Naive B cell (primary cell): ENCODE measurements around the gene HACD1. TPM values are rescaled to one million over a fixed set of nuclear protein-coding genes. Genes with fewer than 3 reads are reported as not detected.

ENCODE experiments used
- ATAC-seq, 2 donors: fragments of 150-1000 bp; cut with Tn5 transposase; 2 replicates each; pipeline ENCODE4 v1.10.0; 2021; ENCODE audit warnings: low read depth in 2 of 2, mild to moderate bottlenecking in 2 of 2, moderate library complexity in 2 of 2
- DNase-seq: peaks from one replicate; pipeline ENCODE4 v3.0.0; 2022
- H3K27ac Mint-ChIP-seq, 6 donors: one replicate each; pipeline ENCODE4 v1.8.0; 2020 to 2022; ENCODE audit warnings: mild to moderate bottlenecking in 6 of 6, mixed read lengths in 6 of 6, moderate library complexity in 5 of 6, inconsistent platforms in 2 of 6
- H3K27me3 Mint-ChIP-seq, 3 donors: one replicate each; pipeline ENCODE4 v1.8.0; 2021 to 2022; ENCODE audit warnings: mixed read lengths in 3 of 3, mild to moderate bottlenecking in 1 of 3
- H3K36me3 Mint-ChIP-seq, 2 donors: one replicate each; pipeline ENCODE4 v1.8.0; 2020 to 2022; ENCODE audit warnings: mixed read lengths in 2 of 2, inconsistent platforms in 1 of 2, mild to moderate bottlenecking in 1 of 2
- H3K4me1 Mint-ChIP-seq, 3 donors: one replicate each; pipeline ENCODE4 v1.8.0; 2020 to 2022; ENCODE audit warnings: mixed read lengths in 3 of 3, inconsistent platforms in 1 of 3, mild to moderate bottlenecking in 1 of 3, moderate library complexity in 1 of 3
- H3K4me3 Mint-ChIP-seq, 8 donors: one replicate each; pipeline ENCODE4 v1.8.0; 2020 to 2022; ENCODE audit warnings: mild to moderate bottlenecking in 8 of 8, mixed read lengths in 8 of 8, moderate library complexity in 8 of 8, inconsistent platforms in 2 of 8
- H3K9me3 Mint-ChIP-seq, 7 donors: one replicate each; pipeline ENCODE4 v1.8.0; 2020 to 2022; ENCODE audit warnings: mixed read lengths in 7 of 7, mild to moderate bottlenecking in 5 of 7, inconsistent platforms in 2 of 7, moderate library complexity in 1 of 7
- polyA plus RNA-seq, 6 donors: library from polyadenylated mRNA; unstranded; fragments of 300-500 nt; fragmentation: Illumina TruSeq; gene quantifications; one replicate each; pipeline ENCODE4 v1.2.3, GENCODE V29; 2021; ENCODE audit warnings: low read depth in 6 of 6

HACD1 gene
- polyA plus RNA-seq: under 1 TPM in 2 of 6 donors, not detected in 4; 0.43 to 0.44 TPM

DNA sequence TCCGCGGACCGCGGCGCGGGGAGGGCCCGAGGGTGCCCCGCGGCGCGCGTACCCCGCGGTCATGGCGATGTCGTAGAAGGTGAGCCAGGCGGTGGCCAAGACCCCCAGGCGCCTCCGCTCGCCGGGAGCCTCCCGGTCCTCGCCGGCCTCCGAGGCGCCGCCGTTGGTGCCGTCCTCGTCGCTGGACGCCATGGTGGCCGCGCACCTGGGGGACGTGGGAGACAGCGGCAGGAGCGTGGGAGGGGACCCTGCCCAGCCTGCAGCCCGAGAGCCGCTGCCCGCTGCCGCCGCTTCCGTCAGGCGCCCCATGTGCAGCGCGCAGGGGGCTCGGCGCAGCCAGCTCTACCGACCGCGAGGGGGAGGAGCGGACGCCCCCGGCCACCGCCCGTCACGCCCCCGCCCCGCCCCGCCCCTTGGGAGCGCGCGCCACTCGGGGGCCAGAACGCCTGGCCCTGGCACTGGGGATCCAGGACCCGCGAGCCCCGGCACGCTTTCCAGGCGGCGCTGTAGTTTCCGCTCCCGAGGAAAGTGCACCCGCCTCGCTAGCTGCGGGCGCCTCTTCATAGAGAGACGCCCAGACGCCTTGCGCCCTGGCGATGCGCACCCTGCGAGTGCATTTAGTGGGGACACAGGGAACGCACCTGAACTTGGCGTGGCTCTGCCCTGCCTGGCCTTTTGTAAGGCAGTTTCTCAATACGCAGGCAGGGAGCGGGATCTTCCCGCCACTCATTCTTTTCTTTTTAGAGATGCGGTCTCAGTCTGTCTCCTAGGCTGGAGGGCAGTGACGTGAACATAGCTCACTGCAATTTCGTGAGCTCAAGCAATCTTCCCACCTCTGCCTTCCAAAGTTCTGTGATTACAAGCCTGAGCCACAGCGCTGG is at the start of gene HACD1:
HACD1 (minus strand) TSS at position 344 of the 881 bp plus-strand sequence; CDS start at position 309, 35 bp downstream.
- Mint-ChIP-seq H3K27me3 (peaks cover 14 to 30% (median 14%) of the 10 kb centered on the region in 3 donors), H3K9me3 (no peaks in the 10 kb centered on the region), H3K4me3 (peak within 1 kb of the TSS; percentile 79 to 94 (median 91)), H3K27ac (peak within 1 kb of the TSS in 1 of 6 donors; percentile 61), H3K36me3 (no peaks in the 10 kb centered on the region), H3K4me1 (peaks cover 5 to 13% (median 9%) of the 10 kb centered on the region in 3 donors)
- DNase-seq: peak; percentile 20
- ATAC-seq: peak; percentile 70 to 73

- H3K27me3 Mint-ChIP-seq: no peaks in the 10 kb centered on the region
- DNase-seq: no peak
- no peak overlapping the region for H3K4me3 Mint-ChIP-seq
- peaks cover 34 to 58% (median 37%) of the 10 kb centered on the region in 3 donors for H3K4me1 Mint-ChIP-seq
- H3K36me3 Mint-ChIP-seq: peaks cover 11 to 15% of the 10 kb centered on the region in 2 donors
- no peaks in the 10 kb centered on the region for H3K9me3 Mint-ChIP-seq
- ATAC-seq: no peak
- no peak overlapping the region for H3K27ac Mint-ChIP-seq
Observed at GRCh38 chr10:17665747-17666146, 48.6 kb upstream of the HACD1 start.

DNA sequence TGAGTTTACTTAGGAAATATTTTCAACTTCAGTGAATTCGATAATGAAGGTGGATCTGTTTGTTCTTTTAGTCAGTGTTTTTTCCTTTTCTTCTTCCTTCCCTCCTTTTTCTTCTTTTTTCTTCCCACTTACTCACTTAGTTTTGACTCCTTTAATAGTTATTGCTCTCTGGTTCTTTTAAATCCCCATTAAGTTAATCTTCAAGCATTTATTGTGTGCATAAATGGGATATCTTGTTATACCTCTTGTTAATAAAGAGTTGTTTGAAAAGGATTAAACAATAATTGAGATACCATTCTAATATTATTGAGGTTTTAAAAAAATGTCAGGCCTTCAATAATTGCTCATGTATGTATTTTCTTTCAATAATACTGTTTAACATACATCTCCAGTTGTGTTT is 46.3 kb upstream of the HACD1 start:
- Mint-ChIP-seq H3K27me3 (no peaks in the 10 kb centered on the region), H3K9me3 (peaks cover 0 to 3% (median 0%) of the 10 kb centered on the region in 7 donors), H3K36me3 (peaks cover 11 to 15% of the 10 kb centered on the region in 2 donors), H3K27ac (peak overlapping the region in 3 of 6 donors; percentile 2 to 79 (median 44)), H3K4me1 (peaks cover 16 to 42% (median 24%) of the 10 kb centered on the region in 3 donors), H3K4me3 (no peak overlapping the region)
- ATAC-seq: no peak
- no peak for DNase-seq

- Mint-ChIP-seq H3K27ac (peak overlapping the region in 1 of 6 donors; percentile 41), H3K36me3 (peaks cover 11 to 17% of the 10 kb centered on the region in 2 donors)
Observed at GRCh38 chr10:17662193-17663138, 45.3 kb upstream of the HACD1 start.

DNA sequence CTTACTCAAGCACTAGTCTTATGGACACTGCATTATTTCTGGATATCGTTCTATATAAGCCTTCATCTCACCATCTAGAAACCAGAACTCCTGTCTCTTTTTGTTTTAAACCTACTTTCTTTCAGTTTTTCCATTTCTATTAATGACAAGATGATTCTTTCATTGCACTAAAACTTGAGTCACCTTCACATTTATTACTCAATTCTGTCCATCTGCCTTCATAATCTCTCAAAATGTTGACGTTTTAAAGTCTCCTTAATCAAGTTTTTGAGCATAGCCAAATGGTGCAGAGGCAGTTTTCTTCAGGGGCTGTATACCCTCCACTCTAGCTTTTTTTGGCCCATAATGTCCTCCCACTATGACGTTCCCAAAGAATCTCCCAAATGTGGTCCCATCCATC is 44.3 kb upstream of the HACD1 start:
- no peak overlapping the region for H3K4me3 Mint-ChIP-seq
- ATAC-seq (no peak), DNase-seq (no peak)
- peaks cover 11 to 24% of the 10 kb centered on the region in 2 donors for H3K36me3 Mint-ChIP-seq
- peaks cover 0 to 4% (median 0%) of the 10 kb centered on the region in 7 donors for H3K9me3 Mint-ChIP-seq
- no peaks in the 10 kb centered on the region for H3K27me3 Mint-ChIP-seq
- peak overlapping the region in 1 of 6 donors; percentile 53 for H3K27ac Mint-ChIP-seq
- H3K4me1 Mint-ChIP-seq: peaks cover 19 to 47% (median 28%) of the 10 kb centered on the region in 3 donors

More at GRCh38 chr10:17662193-17663138, 45.3 kb upstream of the HACD1 start:
- Mint-ChIP-seq H3K4me1 (peaks cover 16 to 40% (median 20%) of the 10 kb centered on the region in 3 donors), H3K27me3 (no peaks in the 10 kb centered on the region), H3K4me3 (no peak overlapping the region), H3K9me3 (peaks cover 0 to 4% (median 0%) of the 10 kb centered on the region in 7 donors)
- DNase-seq (no peak), ATAC-seq (no peak)

GRCh38 chr10:17660921-17661320 is 43.7 kb upstream of the HACD1 start:
- no peak overlapping the region for H3K27ac Mint-ChIP-seq
- H3K27me3 Mint-ChIP-seq: no peaks in the 10 kb centered on the region
- H3K36me3 Mint-ChIP-seq: peaks cover 11 to 24% of the 10 kb centered on the region in 2 donors
- peaks cover 0 to 4% (median 0%) of the 10 kb centered on the region in 7 donors for H3K9me3 Mint-ChIP-seq
- ATAC-seq (no peak), DNase-seq (no peak)
- no peak overlapping the region for H3K4me3 Mint-ChIP-seq
- H3K4me1 Mint-ChIP-seq: peaks cover 19 to 50% (median 33%) of the 10 kb centered on the region in 3 donors

DNA sequence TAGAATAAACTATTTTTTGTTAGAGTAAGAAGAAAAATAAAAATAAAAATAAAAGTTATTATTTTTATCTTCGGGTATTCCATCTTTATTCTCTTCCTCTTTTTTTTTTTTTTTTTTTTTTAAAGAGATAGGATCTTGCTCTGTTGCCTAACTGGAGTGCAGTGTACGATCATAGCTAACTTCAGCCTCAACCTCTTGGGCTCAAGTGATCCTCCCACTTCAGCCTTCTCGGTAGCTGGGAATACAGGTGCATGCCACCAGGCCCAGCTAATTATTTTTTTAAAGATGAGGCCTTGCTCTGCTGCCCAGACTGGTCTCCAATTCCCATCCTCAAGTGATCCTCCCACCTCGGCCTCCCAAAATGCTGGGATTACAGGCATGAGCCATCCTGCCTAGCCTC is 42.2 kb upstream of the HACD1 start:
- DNase-seq (no peak), ATAC-seq (no peak)
- Mint-ChIP-seq H3K4me3 (no peak overlapping the region), H3K4me1 (peaks cover 25 to 62% (median 49%) of the 10 kb centered on the region in 3 donors), H3K36me3 (peaks cover 11 to 24% of the 10 kb centered on the region in 2 donors), H3K9me3 (peaks cover 0 to 4% (median 0%) of the 10 kb centered on the region in 7 donors), H3K27me3 (no peaks in the 10 kb centered on the region), H3K27ac (no peak overlapping the region)

- Mint-ChIP-seq H3K9me3 (peaks cover 2 to 14% (median 7%) of the 10 kb centered on the region in 7 donors), H3K27me3 (no peaks in the 10 kb centered on the region), H3K36me3 (peaks cover 6 to 32% of the 10 kb centered on the region in 2 donors), H3K27ac (peak overlapping the region in 3 of 6 donors; percentile 38 to 64 (median 42)), H3K4me3 (no peak overlapping the region), H3K4me1 (peaks cover 25 to 51% (median 48%) of the 10 kb centered on the region in 3 donors)
- no peak for DNase-seq
- no peak for ATAC-seq
Observed at GRCh38 chr10:17657103-17657500, 39.9 kb upstream of the HACD1 start.

- H3K4me1 Mint-ChIP-seq: peaks cover 29 to 55% (median 51%) of the 10 kb centered on the region in 3 donors
- H3K27me3 Mint-ChIP-seq: no peaks in the 10 kb centered on the region
- ATAC-seq (peak; percentile 90 to 91), DNase-seq (peak; percentile 40)
- peaks cover 0 to 21% of the 10 kb centered on the region in 2 donors for H3K36me3 Mint-ChIP-seq
- peak overlapping the region in 3 of 8 donors; percentile 16 to 56 (median 34) for H3K4me3 Mint-ChIP-seq
- peak overlapping the region; percentile 63 to 97 (median 74) for H3K27ac Mint-ChIP-seq
- peaks cover 2 to 14% (median 7%) of the 10 kb centered on the region in 7 donors for H3K9me3 Mint-ChIP-seq
Observed at GRCh38 chr10:17655567-17656146, 38.5 kb upstream of the HACD1 start.

DNA sequence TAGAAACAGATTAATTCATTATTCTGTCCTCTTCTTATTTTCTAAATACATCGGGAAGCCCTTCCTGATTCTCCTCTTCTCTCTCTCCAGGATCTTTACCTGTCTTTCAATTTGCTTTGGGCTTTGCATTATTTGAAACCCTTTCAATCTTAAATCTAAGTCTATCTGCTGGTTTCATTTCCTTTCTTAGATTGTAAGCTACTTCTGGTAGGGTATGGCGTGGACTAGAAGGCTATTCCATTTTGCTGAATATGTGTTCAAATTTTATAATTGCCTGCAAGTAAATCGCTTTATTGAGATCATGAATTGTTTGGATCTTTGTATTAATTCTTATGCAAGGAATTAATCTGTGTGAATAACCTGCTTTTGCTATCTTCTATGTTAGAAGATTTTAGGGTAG is 37.8 kb upstream of the HACD1 start:
- peak; percentile 53 to 61 for ATAC-seq
- Mint-ChIP-seq H3K36me3 (peaks cover 0 to 27% of the 10 kb centered on the region in 2 donors), H3K27ac (peak overlapping the region; percentile 5 to 88 (median 47)), H3K4me3 (peak overlapping the region in 4 of 8 donors; percentile 0 to 41 (median 18)), H3K4me1 (peaks cover 29 to 55% (median 51%) of the 10 kb centered on the region in 3 donors), H3K27me3 (no peaks in the 10 kb centered on the region), H3K9me3 (peaks cover 2 to 14% (median 7%) of the 10 kb centered on the region in 7 donors)
- DNase-seq: no peak

GRCh38 chr10:17652585-17652984 is 35.4 kb upstream of the HACD1 start:
- no peaks in the 10 kb centered on the region for H3K27me3 Mint-ChIP-seq
- peaks cover 38 to 61% (median 53%) of the 10 kb centered on the region in 3 donors for H3K4me1 Mint-ChIP-seq
- ATAC-seq (no peak), DNase-seq (no peak)
- H3K4me3 Mint-ChIP-seq: no peak overlapping the region
- H3K27ac Mint-ChIP-seq: peak overlapping the region in 1 of 6 donors; percentile 22
- H3K9me3 Mint-ChIP-seq: peaks cover 2 to 13% (median 7%) of the 10 kb centered on the region in 7 donors
- peaks cover 0 to 39% of the 10 kb centered on the region in 2 donors for H3K36me3 Mint-ChIP-seq

- H3K27me3 Mint-ChIP-seq: no peaks in the 10 kb centered on the region
- ATAC-seq: no peak
Observed at GRCh38 chr10:17651896-17652295, 34.7 kb upstream of the HACD1 start.

More at GRCh38 chr10:17651896-17652295, 34.7 kb upstream of the HACD1 start:
- peaks cover 0 to 32% of the 10 kb centered on the region in 2 donors for H3K36me3 Mint-ChIP-seq
- peaks cover 2 to 13% (median 7%) of the 10 kb centered on the region in 7 donors for H3K9me3 Mint-ChIP-seq
- H3K4me3 Mint-ChIP-seq: no peak overlapping the region
- H3K4me1 Mint-ChIP-seq: peaks cover 39 to 61% (median 52%) of the 10 kb centered on the region in 3 donors
- H3K27ac Mint-ChIP-seq: no peak overlapping the region
- no peak for DNase-seq
